ENCODE measurements around the gene NPIPA3.
"Not testable (repeated sequence)": the region's sequence is repeated elsewhere in the genome, so short reads cannot be mapped to it uniquely, and the experiment has no call there.

The NPIPA3 gene

GRCh38 chr16:14742273-14743128 lies 39.3 kb downstream of the NPIPA3 start, which contains the start of gene NPIPA2:
Gene NPIPA2, plus strand, starts transcription at chr16:14742533. Its CDS starts 5,533 bp downstream, at chr16:14748066.
- DNase-seq: not testable (repeated sequence)

GRCh38 chr16:14773654-14774053 lies 70.4 kb downstream of the NPIPA3 start:
- DNase-seq: not testable (repeated sequence)

- not testable (repeated sequence) for DNase-seq
Measured at GRCh38 chr16:14775624-14776023, 72.4 kb downstream of the NPIPA3 start.
